GM21526 (cell line): ENCODE results near the gene IRF6.

ENCODE experiments used
- ATAC-seq: cut with Tn5 transposase; IDR thresholded peaks from one replicate; pipeline ENCODE4 v1.9.1; 2021; ENCODE audit warnings: moderate library complexity; ENCODE audit not compliant: unreplicated experiment, low FRiP score

IRF6 gene

GRCh38 chr1:209805875-209806760, at the start of gene IRF6:
Gene IRF6, minus strand, starts transcription at chr1:209806142. Its CDS starts 4,729 bp downstream, at chr1:209801413.
- peak; percentile 95 for ATAC-seq

- no peak for ATAC-seq
Measured at GRCh38 chr1:209855623-209856022, 49.7 kb upstream of the IRF6 start.

GRCh38 chr1:209855006-209855405, 49.1 kb upstream of the IRF6 start:
- no peak for ATAC-seq

- ATAC-seq = no peak
Measured at GRCh38 chr1:209854196-209854595, 48.3 kb upstream of the IRF6 start.

- no peak for ATAC-seq
Measured at GRCh38 chr1:209853676-209854075, 47.7 kb upstream of the IRF6 start.

- no peak for ATAC-seq
Measured at GRCh38 chr1:209850342-209850979, 44.5 kb upstream of the IRF6 start.

- ATAC-seq = no peak
Measured at GRCh38 chr1:209849388-209849787, 43.4 kb upstream of the IRF6 start.

- ATAC-seq = no peak
Measured at GRCh38 chr1:209845408-209845725, 39.4 kb upstream of the IRF6 start.

- ATAC-seq = no peak
Measured at GRCh38 chr1:209844695-209845407, 38.9 kb upstream of the IRF6 start.

GRCh38 chr1:209840611-209841010, 34.7 kb upstream of the IRF6 start:
- no peak for ATAC-seq

- no peak for ATAC-seq
Measured at GRCh38 chr1:209839875-209840546, 34.1 kb upstream of the IRF6 start.

GRCh38 chr1:209838537-209838936, 32.6 kb upstream of the IRF6 start:
- no peak for ATAC-seq

- ATAC-seq = no peak
Measured at GRCh38 chr1:209837671-209838070, 31.7 kb upstream of the IRF6 start.

- ATAC-seq = no peak
Measured at GRCh38 chr1:209835782-209836298, 29.9 kb upstream of the IRF6 start.

- no peak for ATAC-seq
Measured at GRCh38 chr1:209831615-209832014, 25.7 kb upstream of the IRF6 start.

- ATAC-seq = no peak
Measured at GRCh38 chr1:209830722-209831121, 24.8 kb upstream of the IRF6 start.

- ATAC-seq = no peak
Measured at GRCh38 chr1:209829716-209830115, 23.8 kb upstream of the IRF6 start.

GRCh38 chr1:209827384-209828262, 21.7 kb upstream of the IRF6 start, which contains the start of gene UTP25:
Gene UTP25, plus strand, starts transcription at chr1:209827972. Its CDS starts 92 bp downstream, at chr1:209828064.
- ATAC-seq = peak; percentile 93

- no peak for ATAC-seq
Measured at GRCh38 chr1:209825591-209826434, 19.9 kb upstream of the IRF6 start.
